Hypothalamus (tissue), 51 donors: Measurements from ENCODE around the gene GALNT9.

Source experiments
- DNase-seq, 51 donors: peaks; one replicate each; lab custom pipeline; 2025; lab: John Stamatoyannopoulos, UW

The GALNT9 gene

GRCh38 chr12:132284071-132284826, 45.1 kb downstream of the GALNT9 start:
- no peak for DNase-seq

DNA sequence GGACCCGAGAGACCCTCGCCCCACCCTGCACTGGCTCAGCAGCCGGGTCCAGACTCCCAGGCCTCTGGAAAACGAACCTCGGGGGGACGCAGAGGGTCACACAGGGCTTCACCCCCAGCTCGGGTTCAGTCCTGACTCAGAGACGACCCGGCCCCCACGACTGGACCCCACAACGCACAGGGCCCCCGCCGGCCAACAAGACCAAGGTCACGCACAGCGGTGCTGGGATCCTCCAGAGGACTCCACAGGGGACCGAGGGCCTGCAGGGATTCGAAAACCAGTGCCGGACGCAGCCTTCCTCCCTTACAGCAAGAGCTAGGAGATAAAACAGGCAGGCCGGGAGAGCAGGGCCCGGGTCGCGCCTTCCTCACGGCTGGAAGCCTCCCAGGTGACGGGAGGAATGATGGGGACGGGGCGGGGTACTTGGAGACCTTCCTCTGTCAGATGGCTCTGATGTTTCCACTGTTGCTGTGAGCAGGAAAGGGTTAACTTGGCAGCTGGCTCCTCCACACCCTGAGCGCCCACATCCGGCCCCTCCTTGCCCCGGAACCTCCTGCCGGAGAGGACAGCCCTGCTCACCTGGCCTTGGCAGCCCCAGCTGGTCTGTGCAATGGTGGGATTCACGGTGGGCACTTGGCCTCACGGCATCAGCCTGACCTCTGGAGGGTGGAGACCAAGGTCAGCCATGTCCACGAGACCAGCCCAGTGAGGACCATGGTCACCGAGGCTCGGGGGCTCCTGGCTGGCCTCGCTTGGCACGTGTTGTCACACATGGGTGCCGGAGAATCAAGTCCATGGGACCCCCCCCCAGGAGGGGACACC, 46.2 kb downstream of the GALNT9 start:
- DNase-seq = no peak

DNA sequence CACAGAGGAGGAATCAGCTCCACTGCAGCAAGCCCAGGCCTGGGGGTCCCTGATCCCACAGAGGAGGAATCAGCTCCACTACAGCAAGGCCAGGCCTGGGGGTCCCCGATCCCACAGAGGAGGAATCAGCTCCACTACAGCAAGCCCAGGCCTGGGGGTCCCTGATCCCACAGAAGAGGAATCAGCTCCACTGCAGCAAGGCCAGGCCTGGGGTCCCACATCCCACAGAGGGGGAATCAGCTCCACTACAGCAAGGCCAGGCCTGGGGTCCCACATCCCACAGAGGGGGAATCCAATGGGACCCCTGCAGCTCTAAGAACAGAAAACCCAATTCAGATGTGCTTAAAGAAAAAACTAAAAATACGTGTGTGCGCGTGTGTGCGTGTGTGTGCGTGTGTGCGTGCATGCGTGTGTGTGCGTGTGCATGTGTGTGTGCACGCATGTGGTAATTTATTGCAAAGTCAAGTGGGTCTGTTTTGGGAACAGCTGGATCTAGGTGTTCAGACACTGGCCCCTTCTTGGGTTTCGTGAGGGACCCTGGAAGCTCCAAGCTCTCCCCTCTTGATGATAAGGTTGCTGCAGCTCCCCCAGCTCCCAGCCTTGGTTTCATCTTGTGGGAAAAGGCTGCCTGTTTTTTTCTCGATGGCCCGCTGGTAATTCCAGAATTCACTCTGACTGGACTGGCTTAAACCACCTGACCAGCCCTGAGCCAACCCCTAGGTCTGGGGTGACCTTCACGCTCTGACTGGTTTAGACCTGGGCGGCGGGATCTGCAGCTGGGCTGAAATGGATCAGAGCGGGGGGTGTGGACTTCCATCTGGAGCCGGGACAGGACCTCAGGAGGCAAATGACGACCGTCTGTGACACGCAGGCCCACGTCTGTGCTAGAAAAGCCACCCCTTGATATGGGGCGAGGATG, 47.1 kb downstream of the GALNT9 start:
- DNase-seq = no peak

- DNase-seq = no peak
Observed at GRCh38 chr12:132281038-132281437, 48.4 kb downstream of the GALNT9 start.

- no peak for DNase-seq
Observed at GRCh38 chr12:132280406-132280805, 49.0 kb downstream of the GALNT9 start.

DNA sequence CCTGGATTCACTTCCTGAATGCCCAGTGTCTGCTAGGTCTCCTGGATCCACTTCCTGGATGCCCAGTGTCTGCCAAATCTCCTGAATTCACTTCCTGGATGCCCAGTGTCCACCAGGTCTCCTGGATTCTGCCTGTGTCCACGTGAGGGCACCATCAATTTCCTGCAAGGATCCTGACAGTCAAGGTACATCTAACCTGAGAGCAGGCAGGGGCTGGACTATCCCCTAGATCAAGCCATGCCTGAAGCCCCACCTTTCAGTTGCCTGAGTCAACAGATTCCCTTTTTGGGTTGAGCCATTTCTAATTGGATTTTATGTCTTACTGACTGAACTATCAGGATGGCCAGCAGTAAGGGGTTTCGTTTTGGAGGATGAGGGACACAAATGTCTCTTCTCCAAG, 49.5 kb downstream of the GALNT9 start:
- DNase-seq = no peak

- DNase-seq = no peak
Observed at GRCh38 chr12:132279184-132279889, 50.1 kb downstream of the GALNT9 start.

DNA sequence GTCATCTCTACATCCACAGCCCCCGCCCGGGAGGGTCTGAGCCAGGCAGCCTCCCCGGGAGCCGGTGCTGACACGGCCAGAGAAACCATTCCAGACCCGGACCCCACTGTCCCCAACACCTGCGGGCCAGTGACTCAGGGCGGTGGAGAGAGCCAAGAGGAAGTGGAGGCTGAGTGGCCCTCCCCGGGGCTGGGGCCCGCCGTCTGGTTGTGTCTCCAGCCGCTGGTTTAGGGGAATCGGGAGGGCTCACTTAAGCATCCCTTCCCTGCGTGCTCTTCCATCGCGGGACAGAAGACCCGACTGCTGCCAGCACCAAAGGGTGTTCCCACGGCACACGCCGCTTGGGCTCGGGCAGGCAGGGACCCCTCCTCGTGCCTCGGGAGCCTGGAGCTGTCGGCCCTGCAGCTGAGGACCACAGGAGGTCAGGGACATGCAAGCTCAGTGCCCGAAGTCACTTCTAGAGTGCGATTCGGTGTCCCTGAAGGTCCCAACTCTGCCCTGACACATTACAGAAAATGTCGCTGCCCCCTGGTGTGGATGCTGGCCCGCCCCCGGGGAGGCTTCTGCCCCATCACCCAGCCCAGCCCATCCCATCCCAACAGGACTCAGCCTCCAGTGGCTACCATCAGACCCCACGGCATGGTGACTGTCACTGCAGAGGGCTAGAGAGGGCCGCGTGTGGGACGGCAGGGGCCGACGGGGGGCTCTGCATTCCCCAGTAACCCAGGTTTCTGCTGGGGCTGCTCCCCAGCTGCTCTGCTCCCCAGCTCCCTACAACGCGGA, 50.8 kb downstream of the GALNT9 start:
- no peak for DNase-seq

DNA sequence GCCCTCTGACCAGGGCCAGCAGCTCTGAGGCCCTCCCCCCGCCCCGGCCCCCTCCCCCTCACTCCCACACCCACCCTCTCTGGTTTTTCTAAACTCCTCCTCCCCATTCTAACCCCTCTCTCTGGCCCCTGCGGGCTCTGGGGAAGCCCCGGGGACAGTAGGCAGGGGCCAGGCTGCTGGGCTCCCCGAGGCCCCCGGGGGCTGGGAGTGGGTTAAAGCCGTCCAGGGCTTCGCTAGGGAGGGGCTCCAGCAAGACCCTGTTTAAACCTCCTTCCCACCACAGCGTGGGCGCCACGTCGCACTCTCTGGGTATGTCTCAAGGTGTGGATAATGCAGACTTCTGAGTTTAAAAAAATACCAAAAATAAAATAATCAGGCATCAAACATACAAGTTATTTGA, 51.4 kb downstream of the GALNT9 start:
- no peak for DNase-seq

- no peak for DNase-seq
Observed at GRCh38 chr12:132277374-132277941, 51.9 kb downstream of the GALNT9 start.

DNA sequence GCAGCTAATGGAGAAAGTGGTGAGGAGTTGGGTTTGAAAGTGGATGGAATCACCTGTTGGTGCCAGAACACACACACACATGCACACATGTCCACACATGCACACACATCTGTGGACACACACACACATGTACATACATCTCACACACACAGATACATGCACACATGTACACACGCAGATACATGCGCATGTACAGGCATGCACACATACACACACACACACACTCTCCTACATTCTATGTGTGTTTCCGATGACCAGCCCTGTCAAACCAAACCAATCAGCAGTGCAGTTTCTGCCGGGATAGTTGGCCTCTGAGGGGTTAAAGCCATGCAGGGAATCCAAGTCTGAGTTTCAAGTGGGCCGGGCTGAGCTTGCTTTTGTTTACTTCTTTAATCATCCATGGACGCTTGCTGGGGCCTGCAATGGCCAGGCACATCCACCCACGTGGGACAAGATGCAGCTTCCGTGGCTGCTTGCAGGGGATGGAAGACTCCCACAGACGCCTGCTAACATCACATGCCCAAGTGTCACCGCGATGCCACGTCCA, 52.5 kb downstream of the GALNT9 start:
- no peak for DNase-seq

DNA sequence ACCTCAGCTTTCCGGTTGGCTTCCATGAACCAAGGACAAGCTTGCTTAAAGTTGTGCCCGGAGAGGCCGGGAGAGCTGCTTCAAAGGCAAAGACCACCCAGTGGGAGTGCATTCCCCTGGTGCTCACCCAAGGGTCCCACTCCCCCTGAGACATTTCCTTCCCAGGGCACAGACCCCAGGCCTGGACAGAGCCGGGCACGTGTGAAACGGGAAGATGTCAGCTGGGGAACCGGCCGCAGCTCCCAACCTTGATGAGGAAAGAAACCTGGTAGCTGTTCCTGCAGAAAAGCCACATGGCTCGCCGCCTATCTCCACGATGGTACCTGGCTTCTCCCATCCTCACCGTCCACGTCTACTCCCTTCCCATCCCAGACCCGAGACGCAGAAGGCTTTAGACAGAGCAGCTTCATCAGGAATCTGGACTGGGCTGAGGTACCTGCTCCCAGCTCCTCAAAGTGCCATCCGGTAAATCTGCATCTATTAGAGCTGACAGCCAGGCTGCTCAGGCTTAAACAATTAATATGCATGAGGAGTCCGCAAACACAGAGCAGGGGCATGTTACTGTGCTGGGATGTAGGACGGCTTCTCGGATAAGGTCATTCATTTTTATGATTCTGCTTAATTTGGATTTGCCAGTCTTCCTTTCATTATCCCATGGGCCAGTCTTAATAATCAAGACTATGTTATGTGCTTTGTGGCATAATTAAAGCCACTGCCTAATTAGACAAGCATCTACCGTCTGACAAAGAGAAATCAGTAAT, 53.1 kb downstream of the GALNT9 start:
- no peak for DNase-seq

- DNase-seq = no peak
Observed at GRCh38 chr12:132275631-132276030, 53.8 kb downstream of the GALNT9 start.

- peak in 1 of 51 donors; percentile 38 for DNase-seq
Observed at GRCh38 chr12:132275110-132275531, 54.3 kb downstream of the GALNT9 start.

DNA sequence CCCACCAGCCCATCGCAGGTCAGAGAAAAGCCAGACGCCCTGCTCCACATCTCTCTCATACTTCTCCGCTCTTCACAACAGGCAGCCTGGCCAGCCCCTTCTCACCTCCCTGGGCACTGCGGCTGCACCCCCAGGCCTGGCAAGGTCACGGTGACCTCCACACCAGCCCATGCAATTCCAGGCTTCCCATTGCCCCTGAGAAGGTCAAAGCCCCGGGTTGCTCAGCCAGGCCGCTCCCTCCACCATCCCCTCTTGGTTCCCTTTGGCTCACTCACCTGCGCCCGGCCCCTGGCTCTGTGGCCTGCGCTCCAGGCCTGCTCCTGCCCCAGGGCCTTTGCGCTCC, 55.4 kb downstream of the GALNT9 start:
- DNase-seq = no peak

GRCh38 chr12:132272711-132273110, 56.7 kb downstream of the GALNT9 start:
- no peak for DNase-seq

GRCh38 chr12:132271755-132272092, 57.7 kb downstream of the GALNT9 start:
- DNase-seq = no peak
